Endothelial cell of umbilical vein (primary cell): ENCODE data around the gene HOXD12.

Experiments used
- MAX ChIP-seq: IDR thresholded peaks from 2 replicates; pipeline ENCODE4 v1.6.1; 2011; ENCODE audit not compliant: insufficient read depth, insufficient read length
- POLR2A ChIP-seq: IDR thresholded peaks from 2 replicates; pipeline ENCODE4 v1.6.1; 2012; ENCODE audit warnings: low read depth, mild to moderate bottlenecking, control low read depth, low read length
- TF ChIP-seq, protein P1 (sequence below), 2 donors: IDR thresholded peaks; 1 replicate in 1 of 2; 2 replicates in 1 of 2; pipeline ENCODE4 v1.5.1; 2011; ENCODE audit warnings: low read length in 2 of 2, mild to moderate bottlenecking in 2 of 2, moderate library complexity in 2 of 2, control low read depth in 1 of 2, inconsistent platforms in 1 of 2, low read depth in 1 of 2; ENCODE audit not compliant: insufficient read depth in 1 of 2; ENCODE audit errors: extremely low read depth in 1 of 2

GRCh38 chr2:176132205-176133171 is 32.9 kb downstream of the HOXD12 start:
- TF ChIP-seq, protein P1, sequence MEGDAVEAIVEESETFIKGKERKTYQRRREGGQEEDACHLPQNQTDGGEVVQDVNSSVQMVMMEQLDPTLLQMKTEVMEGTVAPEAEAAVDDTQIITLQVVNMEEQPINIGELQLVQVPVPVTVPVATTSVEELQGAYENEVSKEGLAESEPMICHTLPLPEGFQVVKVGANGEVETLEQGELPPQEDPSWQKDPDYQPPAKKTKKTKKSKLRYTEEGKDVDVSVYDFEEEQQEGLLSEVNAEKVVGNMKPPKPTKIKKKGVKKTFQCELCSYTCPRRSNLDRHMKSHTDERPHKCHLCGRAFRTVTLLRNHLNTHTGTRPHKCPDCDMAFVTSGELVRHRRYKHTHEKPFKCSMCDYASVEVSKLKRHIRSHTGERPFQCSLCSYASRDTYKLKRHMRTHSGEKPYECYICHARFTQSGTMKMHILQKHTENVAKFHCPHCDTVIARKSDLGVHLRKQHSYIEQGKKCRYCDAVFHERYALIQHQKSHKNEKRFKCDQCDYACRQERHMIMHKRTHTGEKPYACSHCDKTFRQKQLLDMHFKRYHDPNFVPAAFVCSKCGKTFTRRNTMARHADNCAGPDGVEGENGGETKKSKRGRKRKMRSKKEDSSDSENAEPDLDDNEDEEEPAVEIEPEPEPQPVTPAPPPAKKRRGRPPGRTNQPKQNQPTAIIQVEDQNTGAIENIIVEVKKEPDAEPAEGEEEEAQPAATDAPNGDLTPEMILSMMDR (IDR thresholded peaks at IDR 0.05; ENCODE audit: extremely low read depth in 1 of 2, insufficient read depth in 1 of 2, low read depth in 1 of 2, low read length in 2 of 2), result no peak
- TF ChIP-seq POLR2A (no peak), MAX (no peak)
